H9 (cell line): ENCODE measurements around the gene UQCC2. TPM values are rescaled to one million over a fixed set of nuclear protein-coding genes. Genes with fewer than 3 reads are reported as not detected.

Experiments used
- DNase-seq: peaks from one replicate; pipeline ENCODE4 v3.0.0-alpha.2; 2017
- H2AFZ ChIP-seq: one replicate; pipeline ENCODE4 v1.6.1; 2013; ENCODE audit warnings: mild to moderate bottlenecking, low read length, control low read depth, moderate library complexity
- H2AK5ac ChIP-seq: 2 replicates; pipeline ENCODE4 v1.6.1; 2013; ENCODE audit warnings: low read length, control low read depth, mixed read lengths; ENCODE audit not compliant: insufficient read length
- H2BK120ac ChIP-seq: one replicate; pipeline ENCODE4 v1.6.1; 2013; ENCODE audit warnings: low read depth, mild to moderate bottlenecking, low read length, control low read depth, inconsistent platforms; ENCODE audit not compliant: poor library complexity, severe bottlenecking
- H2BK12ac ChIP-seq: 2 replicates; pipeline ENCODE4 v1.6.1; 2013; ENCODE audit warnings: low read length, control low read depth, mixed read lengths, low read depth; ENCODE audit not compliant: insufficient read length
- H2BK15ac ChIP-seq: 2 replicates; pipeline ENCODE4 v1.6.1; 2013; ENCODE audit warnings: low read depth, low read length, control low read depth
- H2BK20ac ChIP-seq: one replicate; pipeline ENCODE4 v1.6.1; 2013; ENCODE audit warnings: low read depth, mild to moderate bottlenecking, low read length, control low read depth, inconsistent platforms; ENCODE audit not compliant: poor library complexity, severe bottlenecking
- H2BK5ac ChIP-seq: 2 replicates; pipeline ENCODE4 v1.6.1; 2013; ENCODE audit warnings: low read length, control low read depth, mixed read lengths; ENCODE audit not compliant: insufficient read length
- H3K14ac ChIP-seq: 2 replicates; pipeline ENCODE4 v1.6.1; 2013; ENCODE audit warnings: low read length, control low read depth; ENCODE audit not compliant: insufficient read depth
- H3K18ac ChIP-seq: 2 replicates; pipeline ENCODE4 v1.6.1; 2013; ENCODE audit warnings: low read depth, mild to moderate bottlenecking, mixed read lengths, low read length, control low read depth; ENCODE audit not compliant: insufficient read length
- H3K23ac ChIP-seq: 2 replicates; pipeline ENCODE4 v1.6.1; 2013; ENCODE audit warnings: low read length, control low read depth, mixed read lengths, low read depth; ENCODE audit not compliant: insufficient read length
- H3K23me2 ChIP-seq: 2 replicates; pipeline ENCODE4 v1.6.1; 2013; ENCODE audit warnings: low read depth, mild to moderate bottlenecking, mixed read lengths, low read length, control low read depth; ENCODE audit not compliant: insufficient read length, poor library complexity, severe bottlenecking
- H3K27ac ChIP-seq: 2 replicates; pipeline ENCODE4 v1.5.1; 2013; ENCODE audit warnings: low read length, control low read depth, mixed read lengths, low read depth; ENCODE audit not compliant: insufficient read length
- H3K27me3 ChIP-seq: 2 replicates; pipeline ENCODE4 v1.6.1; 2013; ENCODE audit warnings: low read length, control low read depth, inconsistent platforms; ENCODE audit not compliant: insufficient read depth
- H3K4ac ChIP-seq: 2 replicates; pipeline ENCODE4 v1.6.1; 2013; ENCODE audit warnings: low read depth, mild to moderate bottlenecking, control low read depth, inconsistent platforms, low read length, moderate library complexity
- H3K4me1 ChIP-seq: 2 replicates; pipeline ENCODE4 v1.6.1; 2013; ENCODE audit warnings: low read length, control low read depth, inconsistent platforms; ENCODE audit not compliant: insufficient read depth
- H3K4me2 ChIP-seq: 2 replicates; pipeline ENCODE4 v1.6.1; 2013; ENCODE audit warnings: low read length, control low read depth, mixed read lengths; ENCODE audit not compliant: insufficient read length, insufficient read depth
- H3K56ac ChIP-seq: 2 replicates; pipeline ENCODE4 v1.6.1; 2013; ENCODE audit warnings: low read depth, mild to moderate bottlenecking, mixed read lengths, low read length, control low read depth; ENCODE audit not compliant: insufficient read length
- H3K79me1 ChIP-seq: 2 replicates; pipeline ENCODE4 v1.6.1; 2013; ENCODE audit warnings: low read depth, mild to moderate bottlenecking, moderate library complexity, low read length, control low read depth, inconsistent platforms; ENCODE audit not compliant: insufficient read depth, poor library complexity, severe bottlenecking
- H3K79me2 ChIP-seq: 2 replicates; pipeline ENCODE4 v1.6.1; 2013; ENCODE audit warnings: low read length, control low read depth, inconsistent platforms; ENCODE audit not compliant: insufficient read depth
- H3K9ac ChIP-seq: 2 replicates; pipeline ENCODE4 v1.6.1; 2013; ENCODE audit warnings: low read length, control low read depth, mixed read lengths; ENCODE audit not compliant: insufficient read length; ENCODE audit errors: extremely low read depth
- H3K9me3 ChIP-seq: one replicate; pipeline ENCODE4 v1.6.1; 2013; ENCODE audit warnings: low read depth, low read length, inconsistent platforms; ENCODE audit not compliant: control insufficient read depth
- H3T11ph ChIP-seq: one replicate; pipeline ENCODE4 v1.6.1; 2013; ENCODE audit warnings: mild to moderate bottlenecking, low read length, control low read depth, inconsistent platforms
- H4K20me1 ChIP-seq: one replicate; pipeline ENCODE4 v1.6.1; 2013; ENCODE audit not compliant: control insufficient read depth, insufficient read length, insufficient read depth
- H4K5ac ChIP-seq: 2 replicates; pipeline ENCODE4 v1.6.1; 2013; ENCODE audit warnings: low read depth, mild to moderate bottlenecking, mixed read lengths, low read length, control low read depth; ENCODE audit not compliant: insufficient read length
- H4K8ac ChIP-seq: replicated peaks from 2 replicates; pipeline ENCODE4 v1.6.1; 2013; ENCODE audit warnings: low read length, control low read depth, mixed read lengths, low read depth; ENCODE audit not compliant: insufficient read length
- H4K91ac ChIP-seq: 2 replicates; pipeline ENCODE4 v1.6.1; 2013; ENCODE audit warnings: low read depth, mild to moderate bottlenecking, moderate library complexity, mixed read lengths, low read length, control low read depth; ENCODE audit not compliant: insufficient read length
- H3K27ac Mint-ChIP-seq, 3 experiments: 2 replicates in 2 of 3; 3 replicates in 1 of 3; pipeline ENCODE4 v1.8.0; 2020 to 2021; ENCODE audit warnings: mixed read lengths in 3 of 3, mild to moderate bottlenecking in 1 of 3, moderate library complexity in 1 of 3
- H3K27me3 Mint-ChIP-seq: 2 replicates; pipeline ENCODE4 v1.8.0; 2021; ENCODE audit warnings: low read depth, mild to moderate bottlenecking, moderate library complexity, mixed read lengths
- H3K36me3 Mint-ChIP-seq, 3 experiments: 2 replicates in 2 of 3; 3 replicates in 1 of 3; pipeline ENCODE4 v1.8.0; 2020 to 2021; ENCODE audit warnings: low read depth in 3 of 3, mixed read lengths in 3 of 3; ENCODE audit not compliant: insufficient read depth in 1 of 3
- H3K4me1 Mint-ChIP-seq, 2 experiments: 2 replicates each; pipeline ENCODE4 v1.8.0; 2020; ENCODE audit warnings: mixed read lengths in 2 of 2
- H3K4me3 Mint-ChIP-seq, 2 experiments: 2 replicates in 1 of 2; 3 replicates in 1 of 2; pipeline ENCODE4 v1.8.0; 2020 to 2021; ENCODE audit warnings: mild to moderate bottlenecking in 2 of 2, mixed read lengths in 2 of 2, moderate library complexity in 1 of 2
- H3K9me3 Mint-ChIP-seq, 2 experiments: 2 replicates in 1 of 2; 3 replicates in 1 of 2; pipeline ENCODE4 v1.8.0; 2020; ENCODE audit warnings: mild to moderate bottlenecking in 2 of 2, mixed read lengths in 2 of 2, moderate library complexity in 1 of 2
- WGBS: extraction: QIAGEN DNeasy Blood & Tissue Kit; methylation state at CpG from one replicate; pipeline ENCODE4 v1.1.7; 2013; ENCODE audit warnings: missing lambda C conversion rate, low lambda C conversion rate, mixed read lengths; ENCODE audit not compliant: insufficient read length; ENCODE audit errors: extremely low coverage; 5-methylcytosine and 5-hydroxymethylcytosine counted together
- total RNA-seq: library from RNA; stranded (reverse); gene quantifications from 2 replicates; pipeline ENCODE4 v1.2.1, GENCODE V29; 2021
- TF ChIP-seq, protein P1 (sequence below): fragments of 200-600 bp; sonication (generic); conservative IDR thresholded peaks from 3 replicates; pipeline ENCODE4 v1.8.0; 2021; ENCODE audit warnings: antibody characterized with exemption, mild to moderate bottlenecking

The UQCC2 gene
- total RNA-seq, 1 experiment from 2014 or later = 140 TPM

DNA sequence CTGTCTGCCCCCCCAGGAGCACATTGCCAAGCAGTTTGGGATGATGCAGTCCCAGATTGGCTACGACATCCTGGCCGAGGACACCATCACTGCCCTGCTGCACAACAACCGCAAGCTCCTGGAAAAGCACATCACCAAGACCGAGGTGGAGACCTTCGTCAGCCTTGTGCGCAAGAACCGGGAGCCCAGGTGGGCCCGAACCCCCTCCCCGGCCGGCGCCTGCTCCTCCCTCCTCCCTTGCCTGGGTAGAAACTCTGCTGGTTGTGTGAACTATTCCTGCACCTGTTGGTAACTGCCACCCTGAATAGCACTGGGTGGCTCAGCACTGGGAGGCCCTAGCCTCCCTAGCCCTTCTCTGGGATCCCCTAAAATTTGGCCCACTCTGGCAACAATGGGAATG lies 43.7 kb downstream of the UQCC2 start:
- H3K23ac ChIP-seq = no peak overlapping the region
- WGBS = no CpG with 5 or more reads among the region's 11 CpGs
- H2BK20ac ChIP-seq = no peak overlapping the region
- H2BK5ac ChIP-seq = no peak overlapping the region
- peaks cover 0 to 7% of the 10 kb centered on the region in 2 experiments; a peak in 1 of 4 replicates for H3K4me1 Mint-ChIP-seq
- H3K27me3 ChIP-seq = no peaks in the 10 kb centered on the region
- no peak overlapping the region for H3K18ac ChIP-seq
- no peaks in the 10 kb centered on the region for H3K79me1 ChIP-seq
- H3K4me2 ChIP-seq = no peak overlapping the region
- H3K27ac Mint-ChIP-seq = peak overlapping the region in 1 of 3 experiments; percentile 34; a peak in 1 of 7 replicates
- H3K4me1 ChIP-seq = no peaks in the 10 kb centered on the region
- no peak overlapping the region for H4K5ac ChIP-seq
- H3K36me3 Mint-ChIP-seq = peaks cover 23 to 67% (median 42%) of the 10 kb centered on the region in 3 experiments; a peak in 6 of 7 replicates
- H3K27me3 Mint-ChIP-seq = no peaks in the 10 kb centered on the region
- H3K9ac ChIP-seq = no peak overlapping the region
- H3K9me3 Mint-ChIP-seq = no peaks in the 10 kb centered on the region; a peak in 1 of 5 replicates
- H3K4me3 Mint-ChIP-seq = no peak overlapping the region
- no peaks in the 10 kb centered on the region for H3K23me2 ChIP-seq
- no peak overlapping the region for H2BK120ac ChIP-seq
- no peak for DNase-seq
- H2AFZ ChIP-seq = no peak overlapping the region
- TF ChIP-seq, protein P1, sequence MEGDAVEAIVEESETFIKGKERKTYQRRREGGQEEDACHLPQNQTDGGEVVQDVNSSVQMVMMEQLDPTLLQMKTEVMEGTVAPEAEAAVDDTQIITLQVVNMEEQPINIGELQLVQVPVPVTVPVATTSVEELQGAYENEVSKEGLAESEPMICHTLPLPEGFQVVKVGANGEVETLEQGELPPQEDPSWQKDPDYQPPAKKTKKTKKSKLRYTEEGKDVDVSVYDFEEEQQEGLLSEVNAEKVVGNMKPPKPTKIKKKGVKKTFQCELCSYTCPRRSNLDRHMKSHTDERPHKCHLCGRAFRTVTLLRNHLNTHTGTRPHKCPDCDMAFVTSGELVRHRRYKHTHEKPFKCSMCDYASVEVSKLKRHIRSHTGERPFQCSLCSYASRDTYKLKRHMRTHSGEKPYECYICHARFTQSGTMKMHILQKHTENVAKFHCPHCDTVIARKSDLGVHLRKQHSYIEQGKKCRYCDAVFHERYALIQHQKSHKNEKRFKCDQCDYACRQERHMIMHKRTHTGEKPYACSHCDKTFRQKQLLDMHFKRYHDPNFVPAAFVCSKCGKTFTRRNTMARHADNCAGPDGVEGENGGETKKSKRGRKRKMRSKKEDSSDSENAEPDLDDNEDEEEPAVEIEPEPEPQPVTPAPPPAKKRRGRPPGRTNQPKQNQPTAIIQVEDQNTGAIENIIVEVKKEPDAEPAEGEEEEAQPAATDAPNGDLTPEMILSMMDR = no peak
- no peak overlapping the region for H3T11ph ChIP-seq
- no peaks in the 10 kb centered on the region for H4K20me1 ChIP-seq
- H4K91ac ChIP-seq = no peak overlapping the region
- H2AK5ac ChIP-seq = no peak overlapping the region
- no peak overlapping the region for H3K14ac ChIP-seq
- no peak overlapping the region for H3K56ac ChIP-seq
- no peak overlapping the region for H2BK12ac ChIP-seq
- H4K8ac ChIP-seq = no peak overlapping the region
- H3K27ac ChIP-seq = no peak overlapping the region
- no peaks in the 10 kb centered on the region for H3K9me3 ChIP-seq
- no peak overlapping the region for H2BK15ac ChIP-seq
- no peaks in the 10 kb centered on the region for H3K79me2 ChIP-seq
- no peak overlapping the region for H3K4ac ChIP-seq
